ENCODE results near the gene SORCS2.

DNA sequence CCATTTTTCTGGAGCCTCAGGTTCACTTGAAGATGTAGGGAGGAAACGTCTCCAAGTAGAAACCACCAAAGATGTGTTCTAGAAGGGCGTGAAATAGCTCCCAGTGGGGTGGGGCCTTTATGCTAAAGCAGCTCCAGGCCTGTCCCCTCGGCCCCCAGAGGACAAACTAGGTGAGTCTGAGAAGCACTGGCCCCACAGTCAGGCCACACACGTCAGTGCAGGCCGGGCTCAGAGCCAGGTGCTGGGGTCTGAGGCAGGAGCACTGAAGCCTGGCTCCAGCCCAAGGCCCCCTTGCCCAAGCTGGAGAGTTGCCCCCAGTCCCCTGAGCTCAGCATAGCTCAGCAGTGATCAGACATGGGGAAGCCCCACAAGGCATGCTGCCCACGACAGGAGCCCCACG, 337.7 kb downstream of the SORCS2 start:
- TF ChIP-seq, protein P1, sequence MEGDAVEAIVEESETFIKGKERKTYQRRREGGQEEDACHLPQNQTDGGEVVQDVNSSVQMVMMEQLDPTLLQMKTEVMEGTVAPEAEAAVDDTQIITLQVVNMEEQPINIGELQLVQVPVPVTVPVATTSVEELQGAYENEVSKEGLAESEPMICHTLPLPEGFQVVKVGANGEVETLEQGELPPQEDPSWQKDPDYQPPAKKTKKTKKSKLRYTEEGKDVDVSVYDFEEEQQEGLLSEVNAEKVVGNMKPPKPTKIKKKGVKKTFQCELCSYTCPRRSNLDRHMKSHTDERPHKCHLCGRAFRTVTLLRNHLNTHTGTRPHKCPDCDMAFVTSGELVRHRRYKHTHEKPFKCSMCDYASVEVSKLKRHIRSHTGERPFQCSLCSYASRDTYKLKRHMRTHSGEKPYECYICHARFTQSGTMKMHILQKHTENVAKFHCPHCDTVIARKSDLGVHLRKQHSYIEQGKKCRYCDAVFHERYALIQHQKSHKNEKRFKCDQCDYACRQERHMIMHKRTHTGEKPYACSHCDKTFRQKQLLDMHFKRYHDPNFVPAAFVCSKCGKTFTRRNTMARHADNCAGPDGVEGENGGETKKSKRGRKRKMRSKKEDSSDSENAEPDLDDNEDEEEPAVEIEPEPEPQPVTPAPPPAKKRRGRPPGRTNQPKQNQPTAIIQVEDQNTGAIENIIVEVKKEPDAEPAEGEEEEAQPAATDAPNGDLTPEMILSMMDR (conservative IDR thresholded peaks at IDR 0.05; ENCODE audit: low read length), result no peak
- TF ChIP-seq EZH2phosphoT487 (IDR thresholded peaks at IDR 0.05; ENCODE audit: borderline replicate concordance, low read depth, low read length), result no peak

All from OCI-LY7 (cell line).